Measurements from ENCODE around the gene TACC3. TPM values are rescaled to one million over a fixed set of nuclear protein-coding genes. Genes with fewer than 3 reads are reported as not detected.

The TACC3 gene
- total and polyA plus RNA-seq, 2 of the 8 experiments (the other 6 are each of a cell fraction or from before 2014, with no cell fraction given): 73.8 to 148 TPM

GRCh38 chr4:1718095-1718850, 3.0 kb upstream of the TACC3 start:
- Histone ChIP-seq H3K4ac (replicated peaks; ENCODE audit: insufficient read length, low read depth, low read length) (no peak overlapping the region), H2BK120ac (replicated peaks; ENCODE audit: low read depth, low read length) (no peak overlapping the region), H3K4me1 (replicated peaks in 1 of 4; ENCODE audit: control insufficient read depth in 3 of 4, insufficient read depth in 4 of 4, low read length in 3 of 4) (peaks cover 0 to 27% (median 14%) of the 10 kb centered on the region in 4 experiments; a peak in 6 of 7 replicates), H3K4me3 (ENCODE audit: extremely low read depth in 1 of 4, insufficient read depth in 2 of 4, low read depth in 3 of 4, low read length in 4 of 4) (no peak overlapping the region), H3K18ac (ENCODE audit: extremely low read depth, low read length) (no peak overlapping the region), H2AFZ (ENCODE audit: low read length) (no peak overlapping the region), H2AK5ac (ENCODE audit: low read depth, low read length) (no peak overlapping the region), H3K27ac (ENCODE audit: low read depth, low read length) (no peak overlapping the region), H3K23ac (ENCODE audit: insufficient read length) (no peak overlapping the region), H3K56ac (replicated peaks; ENCODE audit: insufficient read length, low read depth, low read length) (no peak overlapping the region), H3K36me3 (ENCODE audit: control insufficient read depth in 2 of 4, insufficient read depth in 4 of 4, low read length in 3 of 4) (peaks cover 3 to 10% (median 5%) of the 10 kb centered on the region in 4 experiments; a peak in 7 of 8 replicates), H3K9me3 (ENCODE audit: insufficient read depth in 2 of 2, low read depth in 1 of 2, low read length in 1 of 2) (no peaks in the 10 kb centered on the region), H2BK15ac (ENCODE audit: low read length) (no peak overlapping the region), H3K79me1 (ENCODE audit: low read depth, low read length) (peaks cover 19% of the 10 kb centered on the region), H3K4me2 (ENCODE audit: insufficient read depth in 1 of 2, low read depth in 2 of 2, low read length in 2 of 2) (no peak overlapping the region), H4K8ac (ENCODE audit: extremely low read depth, insufficient read depth, low read length) (no peak overlapping the region), H2BK20ac (ENCODE audit: low read length) (no peak overlapping the region), H2BK5ac (ENCODE audit: low read depth, low read length) (no peak overlapping the region), H3K23me2 (ENCODE audit: low read depth, low read length) (peaks cover 12% of the 10 kb centered on the region), H3K27me3 (replicated peaks in 1 of 4; ENCODE audit: control insufficient read depth in 3 of 4, extremely low read depth in 1 of 4, insufficient read depth in 3 of 4, low read length in 3 of 4) (no peaks in the 10 kb centered on the region), H4K20me1 (replicated peaks in 1 of 2; ENCODE audit: control insufficient read depth in 1 of 2, insufficient read depth in 2 of 2, low read length in 2 of 2) (peaks cover 4 to 21% of the 10 kb centered on the region in 2 experiments), H2BK12ac (ENCODE audit: low read depth, low read length) (no peak overlapping the region), H4K5ac (ENCODE audit: insufficient read length, low read depth, low read length) (no peak overlapping the region), H3K14ac (ENCODE audit: insufficient read length) (no peak overlapping the region), H3K79me2 (ENCODE audit: control insufficient read depth in 1 of 2, insufficient read depth in 2 of 2, low read length in 2 of 2) (peaks cover 6 to 27% of the 10 kb centered on the region in 2 experiments; a peak in 3 of 4 replicates), H4K91ac (replicated peaks; ENCODE audit: insufficient read length, low read length) (no peak overlapping the region), H3K9ac (replicated peaks in 1 of 4; ENCODE audit: extremely low read depth in 1 of 4, low read depth in 3 of 4, low read length in 3 of 4) (no peak overlapping the region; a peak in 1 of 7 replicates)
- FAIRE-seq: no peak
- ChIA-PET POLR2A (ENCODE audit: partially characterized antibody) (interaction anchor here (1.1 to 8.8 kb wide), 3 partner anchors 7 to 84 kb away, joined by 3 to 100 read pairs (median 3); partner anchors contain the start of gene SLBP), CTCF (ENCODE audit: partially characterized antibody) (interaction anchor here (1.1 to 18.6 kb wide), 5 partner anchors 9 to 136 kb away, joined by 3 to 326 read pairs (median 5); no protein-coding TSS in a partner anchor)
- 93% methylated on average over 29 of the region's 31 CpGs; no CpG with 5 or more reads in 1 of the 2 experiments for WGBS, 2 experiments (ENCODE audit: extremely low coverage in 1 of 2, insufficient coverage in 1 of 2, insufficient read length in 1 of 2, insufficient replicate concordance in 2 of 2, low coverage in 1 of 2, low lambda C conversion rate in 2 of 2, missing lambda C conversion rate in 1 of 2)
- no peak for DNase-seq (ENCODE audit: low read depth in 1 of 2, low spot score in 2 of 2)
- TF ChIP-seq KDM5A (IDR thresholded peaks at IDR 0.05; ENCODE audit: low read length): no peak
- no peak for TF ChIP-seq KDM4A (IDR thresholded peaks at IDR 0.05; ENCODE audit: low read depth, low read length, severe bottlenecking)
- TF ChIP-seq GABPA (IDR thresholded peaks at IDR 0.05; ENCODE audit: borderline replicate concordance, insufficient read depth, low read length): no peak
- TF ChIP-seq POU5F1 (IDR thresholded peaks at IDR 0.05; ENCODE audit: low read depth, low read length): no peak
- no peak for TF ChIP-seq RXRA (IDR thresholded peaks at IDR 0.05; ENCODE audit: insufficient read depth, low read depth, low read length)
- TF ChIP-seq EZH2 (IDR thresholded peaks at IDR 0.05; ENCODE audit: low read depth, low read length, severe bottlenecking): no peak
- TF ChIP-seq SIN3A (conservative IDR thresholded peaks at IDR 0.05 in 1 of 2, IDR thresholded peaks at IDR 0.05 in 1 of 2; ENCODE audit: low read depth in 1 of 2, low read length in 2 of 2): no peak
- TF ChIP-seq MAFK (IDR thresholded peaks at IDR 0.05; ENCODE audit: low read depth, low read length): no peak
- TF ChIP-seq EP300 (IDR thresholded peaks at IDR 0.05; ENCODE audit: borderline replicate concordance in 1 of 2, low read depth in 2 of 2, low read length in 2 of 2): no peak
- no peak for TF ChIP-seq RNF2 (IDR thresholded peaks at IDR 0.05; ENCODE audit: borderline replicate concordance, low read depth, low read length, missing control alignments, poor library complexity, severe bottlenecking)
- TF ChIP-seq SP4 (IDR thresholded peaks at IDR 0.05; ENCODE audit: low read length): no peak
